ENCODE results near the gene KRABD2.

The KRABD2 gene

DNA sequence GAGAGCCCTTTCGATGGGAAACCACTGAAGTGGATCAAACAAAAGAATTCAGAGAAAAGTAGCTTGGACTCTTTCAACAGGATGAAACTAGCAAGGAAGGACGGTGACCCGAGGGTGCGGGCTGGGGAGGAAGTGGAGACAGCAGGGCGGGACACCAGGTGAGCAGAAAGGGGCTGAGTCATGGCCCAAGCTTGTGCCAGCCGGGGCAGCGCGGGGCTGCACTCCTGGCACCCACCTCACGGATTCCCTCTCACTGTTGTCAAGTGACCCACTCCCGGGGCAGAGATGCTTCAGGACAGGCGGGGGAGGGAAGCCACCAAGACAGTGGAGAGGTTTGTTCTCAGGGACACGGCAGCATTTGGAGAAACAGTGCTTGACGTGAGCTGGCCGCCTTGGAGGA lies 31.9 kb upstream of the KRABD2 start (continued):
- TF ChIP-seq ZNF462 (CRISPR knock-in tag; IDR thresholded peaks at IDR 0.05) = no peak

DNA sequence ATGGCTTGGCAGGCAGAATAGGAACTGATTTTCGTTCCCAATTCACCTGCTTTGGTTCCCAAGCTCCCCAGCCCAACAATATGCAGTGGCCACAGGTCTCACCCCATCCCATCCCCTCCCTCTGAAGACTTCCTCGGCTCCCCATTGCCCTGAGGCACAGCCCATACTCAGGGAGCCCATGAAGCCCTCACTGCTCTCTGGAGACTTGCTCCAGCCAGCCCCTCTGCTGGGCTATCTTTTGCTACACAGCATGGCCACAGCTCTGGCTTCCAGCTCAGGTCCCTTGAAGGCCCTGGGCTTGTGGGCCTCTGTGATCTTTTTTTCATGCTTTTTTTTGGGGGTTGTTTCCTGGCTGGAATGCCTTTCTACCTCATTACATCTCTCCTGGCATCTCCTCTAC lies 29.7 kb upstream of the KRABD2 start:
- ATAC-seq = no peak
- no peaks in the 10 kb centered on the region for H3F3A ChIP-seq (replicated peaks; ENCODE audit: low read depth)
- H3K4me3 Mint-ChIP-seq = no peak overlapping the region
- H3K4me3 ChIP-seq = no peak overlapping the region
- no peaks in the 10 kb centered on the region for H3K9me2 ChIP-seq (ENCODE audit: insufficient read depth)
- H2AFZ ChIP-seq = no peak overlapping the region
- H3K79me2 ChIP-seq (replicated peaks; ENCODE audit: insufficient read depth) = no peaks in the 10 kb centered on the region
- H3K4me1 ChIP-seq (ENCODE audit: insufficient read depth) = peaks cover 9% of the 10 kb centered on the region; the same call in 1 of the 2 replicates
- no peaks in the 10 kb centered on the region for H3K36me3 Mint-ChIP-seq (ENCODE audit: low read depth)
- H3K36me3 ChIP-seq (ENCODE audit: insufficient read depth) = no peaks in the 10 kb centered on the region
- H3K9me3 Mint-ChIP-seq = no peaks in the 10 kb centered on the region
- no peaks in the 10 kb centered on the region for H4K20me1 ChIP-seq (replicated peaks; ENCODE audit: insufficient read depth)
- no peak overlapping the region for H3K27ac ChIP-seq (ENCODE audit: low read depth)
- peaks cover 16% of the 10 kb centered on the region for H3K27me3 Mint-ChIP-seq (ENCODE audit: insufficient read depth, low read depth, poor library complexity)
- peaks cover 6% of the 10 kb centered on the region for H3K4me1 Mint-ChIP-seq
- no peak overlapping the region for H3K4me2 ChIP-seq
- H3K27me3 ChIP-seq (ENCODE audit: insufficient read depth) = no peaks in the 10 kb centered on the region
- H3K27ac Mint-ChIP-seq = no peak overlapping the region
- no peak for DNase-seq (ENCODE audit: low spot score)
- TF ChIP-seq JUNB (IDR thresholded peaks at IDR 0.05; ENCODE audit: unreplicated experiment) (no peak), STAT1 (IDR thresholded peaks at IDR 0.05; ENCODE audit: unreplicated experiment) (no peak), EZH2phosphoT487 (IDR thresholded peaks at IDR 0.05; ENCODE audit: unreplicated experiment) (no peak), ZNF331 (CRISPR knock-in tag; IDR thresholded peaks at IDR 0.05; ENCODE audit: low read depth) (no peak), NANOG (IDR thresholded peaks at IDR 0.05; ENCODE audit: borderline replicate concordance) (no peak), CREB1 (CRISPR knock-in tag; IDR thresholded peaks at IDR 0.05; ENCODE audit: low read depth) (no peak), POLR2AphosphoS5 (IDR thresholded peaks at IDR 0.05; ENCODE audit: low read depth) (no peak), ZNF114 (CRISPR knock-in tag; IDR thresholded peaks at IDR 0.05) (no peak)
- TF ChIP-seq, protein P1, sequence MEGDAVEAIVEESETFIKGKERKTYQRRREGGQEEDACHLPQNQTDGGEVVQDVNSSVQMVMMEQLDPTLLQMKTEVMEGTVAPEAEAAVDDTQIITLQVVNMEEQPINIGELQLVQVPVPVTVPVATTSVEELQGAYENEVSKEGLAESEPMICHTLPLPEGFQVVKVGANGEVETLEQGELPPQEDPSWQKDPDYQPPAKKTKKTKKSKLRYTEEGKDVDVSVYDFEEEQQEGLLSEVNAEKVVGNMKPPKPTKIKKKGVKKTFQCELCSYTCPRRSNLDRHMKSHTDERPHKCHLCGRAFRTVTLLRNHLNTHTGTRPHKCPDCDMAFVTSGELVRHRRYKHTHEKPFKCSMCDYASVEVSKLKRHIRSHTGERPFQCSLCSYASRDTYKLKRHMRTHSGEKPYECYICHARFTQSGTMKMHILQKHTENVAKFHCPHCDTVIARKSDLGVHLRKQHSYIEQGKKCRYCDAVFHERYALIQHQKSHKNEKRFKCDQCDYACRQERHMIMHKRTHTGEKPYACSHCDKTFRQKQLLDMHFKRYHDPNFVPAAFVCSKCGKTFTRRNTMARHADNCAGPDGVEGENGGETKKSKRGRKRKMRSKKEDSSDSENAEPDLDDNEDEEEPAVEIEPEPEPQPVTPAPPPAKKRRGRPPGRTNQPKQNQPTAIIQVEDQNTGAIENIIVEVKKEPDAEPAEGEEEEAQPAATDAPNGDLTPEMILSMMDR (conservative IDR thresholded peaks at IDR 0.05; ENCODE audit: low read depth in 2 of 2) = no peak

All from GM23338 (cell line).